GM19467 (cell line): Measurements from ENCODE around the gene SRP14.
"Not testable (repeated sequence)": the region's sequence is repeated elsewhere in the genome, so short reads cannot be mapped to it uniquely, and the experiment has no call there.

Experiments
- ATAC-seq: cut with Tn5 transposase; IDR thresholded peaks from one replicate; pipeline ENCODE4 v1.9.1; 2021; ENCODE audit warnings: mild to moderate bottlenecking, moderate library complexity; ENCODE audit not compliant: unreplicated experiment

The SRP14 gene

GRCh38 chr15:40032125-40032839 lies 6.7 kb downstream of the SRP14 start:
- ATAC-seq: no peak

GRCh38 chr15:40031300-40031699 lies 7.7 kb downstream of the SRP14 start:
- no peak for ATAC-seq

GRCh38 chr15:40029979-40030893 lies 8.7 kb downstream of the SRP14 start:
- no peak for ATAC-seq

DNA sequence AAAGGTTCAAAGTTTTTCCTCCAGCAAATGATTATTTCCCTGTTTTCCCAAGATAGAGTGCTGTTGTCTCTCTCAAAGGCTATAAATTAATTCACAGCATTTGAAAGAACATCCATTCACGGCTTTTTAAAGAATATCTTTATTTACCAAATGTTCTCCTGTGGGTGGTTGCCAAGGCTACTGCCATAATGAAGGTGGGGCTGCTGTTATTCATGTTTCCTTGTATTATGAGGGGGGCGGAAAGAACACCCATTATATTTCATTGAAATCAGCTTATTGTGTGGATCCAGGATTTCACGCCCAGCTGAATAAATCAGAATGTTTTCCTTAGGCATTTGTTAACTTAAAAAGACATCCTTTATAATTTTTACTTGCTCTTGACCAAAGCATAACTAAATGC lies 10.1 kb downstream of the SRP14 start:
- no peak for ATAC-seq

- ATAC-seq: no peak
These were observed 10.8 kb downstream of the SRP14 start for GRCh38 chr15:40028193-40028592.

DNA sequence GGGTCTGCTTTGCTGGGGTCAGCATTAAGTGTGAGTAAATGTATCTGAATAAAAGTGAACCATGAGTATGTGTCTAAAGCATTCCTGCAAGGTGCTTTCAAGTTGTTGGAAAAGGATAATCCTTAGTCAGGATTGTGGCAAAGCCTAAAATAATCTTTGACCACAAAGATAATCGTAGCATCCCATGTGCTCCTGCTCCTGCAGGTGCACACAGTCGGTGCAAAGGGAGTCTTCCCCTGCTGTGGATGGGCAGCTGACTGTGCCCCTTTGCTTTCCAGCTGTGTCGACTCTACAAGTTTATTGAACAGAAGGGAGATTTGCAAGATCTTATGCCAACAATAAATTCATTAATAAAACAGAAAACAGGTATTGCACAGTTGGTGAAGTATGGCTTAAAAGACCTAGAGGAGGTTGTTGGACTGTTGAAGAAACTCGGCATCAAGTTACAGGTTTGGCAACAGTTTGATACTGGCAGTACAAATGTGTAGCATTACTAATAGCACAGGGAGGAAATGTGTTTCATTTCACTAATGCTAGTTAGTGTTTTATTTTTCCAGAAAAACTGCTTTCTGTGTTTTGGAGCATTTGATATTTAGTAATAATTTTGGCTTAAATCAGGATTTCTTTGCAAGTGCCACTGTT lies 22.6 kb downstream of the SRP14 start:
- no peak for ATAC-seq

DNA sequence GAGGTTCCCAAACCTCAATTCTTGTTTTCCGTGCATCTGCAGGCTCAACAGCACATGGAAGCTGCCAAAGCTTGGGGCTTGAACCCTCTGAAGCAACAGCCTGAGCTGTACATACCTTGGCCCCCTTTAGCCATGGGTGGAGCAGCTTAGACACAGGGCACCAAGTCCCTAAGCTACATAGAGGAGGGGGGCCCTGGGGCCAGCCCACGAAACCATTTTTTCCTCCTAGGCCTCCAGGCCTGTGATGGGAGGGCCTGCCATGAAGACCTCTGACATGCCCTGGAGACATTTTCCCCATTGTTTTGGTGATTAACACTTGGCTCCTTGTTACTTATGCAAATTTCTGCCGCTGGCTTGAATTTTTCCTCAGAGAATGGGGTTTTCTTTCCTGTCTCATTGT lies 24.6 kb downstream of the SRP14 start:
- no peak for ATAC-seq

DNA sequence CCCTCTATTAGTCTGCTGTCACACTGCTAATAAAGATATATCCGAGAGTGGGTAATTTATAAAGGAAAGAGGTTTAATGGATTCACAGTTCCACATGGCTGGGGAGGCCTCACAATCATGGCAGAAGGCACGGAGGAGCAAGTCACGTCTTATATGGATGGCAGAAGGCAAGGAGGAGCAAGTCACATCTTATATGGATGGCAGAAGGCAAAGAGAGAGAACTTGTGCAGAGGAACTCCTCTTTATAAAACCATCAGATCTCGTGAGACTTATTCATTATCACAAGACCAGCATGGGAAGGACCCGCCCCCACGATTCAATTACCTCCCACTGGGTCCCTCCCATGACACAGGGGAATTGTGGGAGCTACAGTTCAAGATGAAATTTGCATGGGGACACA lies 25.6 kb downstream of the SRP14 start:
- not testable (repeated sequence) for ATAC-seq

- ATAC-seq: no peak
These were observed 27.7 kb downstream of the SRP14 start for GRCh38 chr15:40011303-40011702.

DNA sequence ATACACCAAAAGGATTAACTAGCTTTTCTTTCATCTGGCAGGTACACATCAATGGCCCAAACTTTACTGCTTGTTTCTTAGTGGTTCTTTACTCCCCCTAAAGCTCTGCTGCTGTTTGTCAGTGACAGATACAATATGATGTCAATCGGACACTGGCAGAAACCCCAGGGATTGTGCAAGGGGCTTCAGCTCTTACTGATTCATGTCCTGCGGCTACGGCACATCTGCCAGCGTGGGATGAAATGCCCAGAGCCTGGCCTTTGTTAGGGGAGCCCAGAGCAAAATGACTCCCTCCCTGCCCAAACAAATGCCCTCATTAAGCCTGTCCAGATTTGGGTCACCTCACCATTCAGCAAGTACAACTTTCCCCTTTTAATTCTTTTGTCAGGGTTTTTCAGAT lies 28.3 kb downstream of the SRP14 start:
- ATAC-seq: no peak

- no peak for ATAC-seq
These were observed 30.8 kb downstream of the SRP14 start for GRCh38 chr15:40008061-40008765.

- ATAC-seq: no peak
These were observed 32.3 kb downstream of the SRP14 start for GRCh38 chr15:40006646-40007045.

GRCh38 chr15:40006003-40006402 lies 33.0 kb downstream of the SRP14 start:
- ATAC-seq: no peak

DNA sequence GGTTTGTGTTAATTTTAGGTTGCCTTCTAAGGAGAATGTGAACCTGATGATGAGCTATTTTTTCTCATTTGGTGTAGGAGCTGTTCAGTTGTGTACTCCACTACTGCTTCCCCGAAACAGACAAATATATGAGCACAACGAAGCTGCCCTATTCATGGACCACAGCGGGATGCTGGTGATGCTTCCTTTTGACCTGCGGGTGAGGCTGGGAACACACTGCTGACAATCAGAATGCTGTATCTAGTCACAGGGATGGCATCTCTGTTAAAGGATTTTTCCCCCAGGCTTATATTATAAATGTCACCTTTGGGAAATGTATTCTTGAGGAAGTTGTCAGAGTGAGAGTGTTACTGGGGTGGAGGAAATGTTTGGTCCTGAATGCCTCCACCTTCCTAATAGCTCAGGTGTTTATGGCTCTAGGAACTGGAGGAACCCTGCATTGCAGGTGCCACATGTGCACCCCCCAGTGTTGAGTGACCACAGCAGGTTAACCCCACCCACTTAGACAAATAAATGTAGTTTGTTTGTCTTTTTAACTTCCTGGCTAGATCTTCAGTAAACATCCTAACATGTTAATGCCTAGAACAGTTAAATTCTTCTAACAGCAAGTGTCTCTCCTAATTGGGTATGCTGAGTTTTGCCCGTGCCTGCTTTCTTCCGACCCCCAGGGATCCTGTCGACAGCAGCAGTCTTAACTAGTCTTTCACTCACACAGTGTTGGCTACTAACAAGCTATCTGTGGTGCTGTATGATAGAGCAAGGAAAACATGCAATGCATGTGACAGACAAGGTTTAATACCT lies 35.7 kb downstream of the SRP14 start:
- no peak for ATAC-seq

DNA sequence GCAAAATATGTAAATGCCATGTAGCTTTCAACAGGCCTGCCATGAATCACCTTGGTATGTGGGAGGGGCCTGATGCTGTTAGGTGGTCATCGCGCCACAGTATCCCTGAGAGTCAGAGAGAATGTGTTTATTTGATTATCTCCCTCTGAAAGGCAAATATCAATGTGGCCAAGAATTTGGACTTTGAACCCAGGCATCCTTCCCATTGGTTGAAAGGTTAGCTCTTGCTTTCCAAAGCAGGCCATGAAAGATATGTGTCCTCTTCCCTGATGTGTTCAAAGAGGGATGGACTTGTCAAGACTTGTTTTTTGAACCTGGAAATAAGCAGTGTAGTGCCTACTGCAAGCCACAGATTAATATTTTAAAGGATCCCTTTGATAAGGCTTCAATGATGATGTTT lies 36.7 kb downstream of the SRP14 start:
- no peak for ATAC-seq

DNA sequence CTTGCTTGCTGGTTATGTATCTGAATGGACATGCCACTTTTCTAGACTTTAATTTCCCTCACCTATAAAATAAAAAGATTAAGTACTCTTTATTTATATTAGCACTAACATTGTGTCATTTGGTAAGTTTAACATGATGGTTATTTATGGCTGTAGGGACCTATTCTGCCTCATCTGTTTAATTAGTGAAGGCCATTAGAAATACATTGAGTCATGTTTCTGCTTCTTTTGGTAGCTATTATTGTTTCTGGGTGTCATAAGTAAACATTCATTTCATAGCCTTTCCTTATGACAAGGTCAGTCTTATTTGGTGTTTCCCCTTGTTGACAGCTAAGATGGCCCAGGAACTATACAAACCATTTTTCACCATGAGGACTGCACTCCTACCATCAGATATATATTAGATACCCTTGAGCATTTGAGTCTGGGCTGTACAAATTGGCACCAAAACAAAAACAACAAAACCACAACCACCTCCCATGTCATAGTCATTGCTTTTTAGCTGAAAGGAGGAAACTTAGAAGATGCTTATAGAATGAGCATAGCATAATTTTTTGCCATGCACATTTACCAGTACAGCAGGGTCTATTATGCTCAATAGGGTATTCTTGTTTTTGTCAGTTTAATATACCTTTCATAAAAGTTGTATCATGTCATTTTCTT lies 39.3 kb downstream of the SRP14 start:
- no peak for ATAC-seq

- no peak for ATAC-seq
These were observed 40.4 kb downstream of the SRP14 start for GRCh38 chr15:39998511-39999077.

GRCh38 chr15:39997639-39998038 lies 41.3 kb downstream of the SRP14 start:
- ATAC-seq: no peak

GRCh38 chr15:39997031-39997430 lies 42.0 kb downstream of the SRP14 start:
- ATAC-seq: no peak
